SK-N-SH (cell line): ENCODE results near the gene ETS1. TPM values are rescaled to one million over a fixed set of nuclear protein-coding genes. Genes with fewer than 3 reads are reported as not detected.
A peak's percentile ranks its signal among the peaks of the same experiment; 100 is the strongest.

Source experiments
- CTCF ChIA-PET: fragments of 300-600, 350-600 bp; formaldehyde crosslinking; extraction: SDS; loops from one replicate; lab custom pipeline; 2021; lab: Yijun Ruan, JAX
- POLR2A ChIA-PET: fragments of 350-600 bp; sonication (Branson Sonifier 250); formaldehyde crosslinking; extraction: SDS; loops from one replicate; lab custom pipeline; 2020; ENCODE audit warnings: antibody characterized with exemption, inconsistent platforms; lab: Yijun Ruan, JAX
- DNase-seq: peaks from one replicate; pipeline ENCODE4 v3.0.0; 2012
- H2AFZ ChIP-seq: fragments of 200-600 bp; sonication (generic); 2 replicates; pipeline ENCODE4 v1.8.1; 2016; ENCODE audit warnings: antibody characterized with exemption, mild to moderate bottlenecking, low read depth
- H3F3A ChIP-seq: fragments of 200-600 bp; sonication (generic); replicated peaks from 2 replicates; pipeline ENCODE3; 2016; ENCODE audit warnings: antibody characterized with exemption, mild to moderate bottlenecking; ENCODE audit not compliant: insufficient read depth
- H3K27ac ChIP-seq, 2 experiments: fragments of 200-500 bp in 1 of 2; fragments of 200-600 bp in 1 of 2; sonication (Bioruptor generic) in 1 of 2; sonication (generic), shearing (Covaris generic) in 1 of 2; 2 replicates each; pipeline versions ENCODE4 v1.5.1 to v1.6.1; 2014 to 2016; ENCODE audit warnings: low read depth in 2 of 2, inconsistent platforms in 1 of 2, low read length in 1 of 2, mild to moderate bottlenecking in 1 of 2, mixed read lengths in 1 of 2
- H3K27me3 ChIP-seq: fragments of 200-600 bp; sonication (generic), shearing (Covaris generic); 2 replicates; pipeline ENCODE4 v1.6.1; 2016; ENCODE audit warnings: mixed run types; ENCODE audit not compliant: insufficient read depth
- H3K36me3 ChIP-seq, 2 experiments: fragments of 200-500 bp in 1 of 2; fragments of 200-600 bp in 1 of 2; sonication (Bioruptor generic) in 1 of 2; sonication (generic) in 1 of 2; replicated peaks in 1 of 2; 2 replicates each; pipeline versions ENCODE3 to v1.5.1; 2014 to 2016; ENCODE audit warnings: low read length in 1 of 2, mild to moderate bottlenecking in 1 of 2; ENCODE audit not compliant: insufficient read depth in 2 of 2, control insufficient read depth in 1 of 2
- H3K4me1 ChIP-seq, 2 experiments: fragments of 200-500 bp in 1 of 2; fragments of 200-600 bp in 1 of 2; sonication (Bioruptor generic) in 1 of 2; sonication (generic), shearing (Covaris generic) in 1 of 2; 2 replicates each; pipeline versions ENCODE4 v1.5.1 to v1.6.1; 2014 to 2016; ENCODE audit warnings: low read depth in 1 of 2, low read length in 1 of 2, mixed run types in 1 of 2; ENCODE audit not compliant: insufficient read depth in 2 of 2, control insufficient read depth in 1 of 2
- H3K4me2 ChIP-seq: fragments of 200-600 bp; sonication (generic), shearing (Covaris generic); 2 replicates; pipeline ENCODE4 v1.6.1; 2017; ENCODE audit warnings: mixed run types
- H3K4me3 ChIP-seq, 2 experiments: fragments of 200-500 bp in 1 of 2; fragments of 200-600 bp in 1 of 2; sonication (Bioruptor generic) in 1 of 2; sonication (generic), shearing (Covaris generic) in 1 of 2; 2 replicates each; pipeline versions ENCODE4 v1.5.1 to v1.8.1; 2014 to 2016; ENCODE audit warnings: low read depth in 2 of 2, inconsistent platforms in 1 of 2, low read length in 1 of 2, mild to moderate bottlenecking in 1 of 2, mixed read lengths in 1 of 2, moderate library complexity in 1 of 2
- H3K79me2 ChIP-seq: fragments of 200-600 bp; sonication (generic); 2 replicates; pipeline ENCODE4 v1.8.1; 2017; ENCODE audit warnings: mild to moderate bottlenecking; ENCODE audit not compliant: insufficient read depth
- H3K9ac ChIP-seq: fragments of 200-600 bp; sonication (generic); 2 replicates; pipeline ENCODE4 v1.6.1; 2017; ENCODE audit warnings: mixed run types
- H3K9me2 ChIP-seq: fragments of 200-600 bp; sonication (generic); 2 replicates; pipeline ENCODE4 v1.6.1; 2017; ENCODE audit warnings: mixed run types
- H3K9me3 ChIP-seq: fragments of 200-600 bp; sonication (generic); 2 replicates; pipeline ENCODE4 v1.6.1; 2017; ENCODE audit warnings: mixed run types, mild to moderate bottlenecking, moderate library complexity
- H4K20me1 ChIP-seq: fragments of 200-600 bp; sonication (generic); 2 replicates; pipeline ENCODE4 v1.6.1; 2017; ENCODE audit warnings: mild to moderate bottlenecking, mixed run types; ENCODE audit not compliant: insufficient read depth
- CHD2 ChIP-seq: fragments of 150-350 bp; IDR thresholded peaks from 2 replicates; pipeline ENCODE4 v1.6.1; 2018; ENCODE audit warnings: low read length; ENCODE audit not compliant: partially characterized antibody
- CTCF ChIP-seq: fragments of 200-600 bp; sonication (generic); IDR thresholded peaks from 2 replicates; pipeline ENCODE4 v1.6.1; 2017; ENCODE audit warnings: antibody characterized with exemption, mild to moderate bottlenecking, moderate library complexity
- ELF1 ChIP-seq: IDR thresholded peaks from 2 replicates; pipeline ENCODE4 v1.4.0; 2012
- FOSL2 ChIP-seq: IDR thresholded peaks from 2 replicates; pipeline ENCODE4 v1.4.0; 2012; ENCODE audit warnings: low read depth, mild to moderate bottlenecking, moderate library complexity, borderline replicate concordance
- FOXM1 ChIP-seq: IDR thresholded peaks from 2 replicates; pipeline ENCODE4 v1.4.0; 2012; ENCODE audit warnings: low read depth, mild to moderate bottlenecking
- GABPA ChIP-seq: IDR thresholded peaks from 2 replicates; pipeline ENCODE4 v1.4.0; 2012; ENCODE audit warnings: low read depth, mild to moderate bottlenecking
- GATA2 ChIP-seq: sonication (generic); formaldehyde crosslinking; IDR thresholded peaks from 2 replicates; pipeline ENCODE4 v1.5.0; 2020; ENCODE audit warnings: mild to moderate bottlenecking, missing genetic modification reagents
- IRF3 ChIP-seq: fragments of 150-350 bp; IDR thresholded peaks from 2 replicates; pipeline ENCODE4 v1.6.1; 2016; ENCODE audit warnings: mild to moderate bottlenecking, low read depth, low read length
- MEF2A ChIP-seq: IDR thresholded peaks from 2 replicates; pipeline ENCODE4 v1.4.0; 2012; ENCODE audit warnings: low read depth, borderline replicate concordance
- MXI1 ChIP-seq: IDR thresholded peaks from 2 replicates; pipeline ENCODE4 v1.6.1; 2012; ENCODE audit warnings: mild to moderate bottlenecking, low read depth, low read length, improper control_type of control experiment
- NFIC ChIP-seq: IDR thresholded peaks from 2 replicates; pipeline ENCODE4 v1.4.0; 2012; ENCODE audit warnings: borderline replicate concordance
- PBX3 ChIP-seq: IDR thresholded peaks from 2 replicates; pipeline ENCODE4; 2012
- RCOR1 ChIP-seq: fragments of 150-350 bp; IDR thresholded peaks from 2 replicates; pipeline ENCODE4 v1.6.1; 2017; ENCODE audit warnings: antibody characterized with exemption, low read length
- REST ChIP-seq: IDR thresholded peaks from 2 replicates; pipeline ENCODE4 v1.6.1; 2012; ENCODE audit warnings: mild to moderate bottlenecking, low read depth, low read length, moderate library complexity
- RFX5 ChIP-seq: IDR thresholded peaks from 2 replicates; pipeline ENCODE4 v1.6.1; 2012; ENCODE audit warnings: mild to moderate bottlenecking, improper control_type of control experiment, low read length
- TAF1 ChIP-seq: IDR thresholded peaks from 2 replicates; pipeline ENCODE4 v1.6.1; 2012; ENCODE audit warnings: low read depth, mild to moderate bottlenecking, low read length, moderate library complexity, borderline replicate concordance
- TCF12 ChIP-seq: IDR thresholded peaks from 2 replicates; pipeline ENCODE4 v1.4.0; 2012
- TEAD4 ChIP-seq: IDR thresholded peaks from 2 replicates; pipeline ENCODE4 v1.4.0; 2012; ENCODE audit warnings: mild to moderate bottlenecking, borderline replicate concordance; ENCODE audit not compliant: insufficient read depth
- USF2 ChIP-seq: fragments of 150-350 bp; IDR thresholded peaks from 2 replicates; pipeline ENCODE4 v1.6.1; 2017; ENCODE audit warnings: antibody characterized with exemption, low read length, low read depth, borderline replicate concordance
- YY1 ChIP-seq: IDR thresholded peaks from 2 replicates; pipeline ENCODE4 v1.4.0; 2012; ENCODE audit warnings: low read depth, mild to moderate bottlenecking
- WGBS: methylation state at CpG from one replicate; pipeline ENCODE4 v1.1.6; 2017; ENCODE audit warnings: low lambda C conversion rate; 5-methylcytosine and 5-hydroxymethylcytosine counted together
- polyA plus RNA-seq, 3 experiments: library from polyadenylated mRNA; depleted of rRNA; stranded (reverse); fragments of >200 nt; gene quantifications; 2 replicates each; pipeline ENCODE4 v1.2.3, GENCODE V29; 2012

The ETS1 gene
- polyA plus RNA-seq, 1 of the 3 experiments (the other 2 are of a cell fraction), result 14.5 TPM

GRCh38 chr11:128456566-128457268, 130.6 kb downstream of the ETS1 start:
- no peaks in the 10 kb centered on the region for H3K27me3 ChIP-seq
- H3K9ac ChIP-seq, result no peak overlapping the region
- H4K20me1 ChIP-seq, result no peaks in the 10 kb centered on the region
- peaks cover 8 to 34% of the 10 kb centered on the region in 2 experiments for H3K4me1 ChIP-seq
- H3K4me3 ChIP-seq, result no peak overlapping the region
- CTCF ChIA-PET, result interaction anchor here (0.8 to 2.0 kb wide), 3 partner anchors 63 to 300 kb away, joined by 3 to 5 read pairs (median 4); no protein-coding TSS in a partner anchor
- POLR2A ChIA-PET, result no interaction called here
- DNase-seq, result no peak
- H3K79me2 ChIP-seq, result peaks cover 15% of the 10 kb centered on the region; the same call in 1 of the 2 replicates
- H3K9me3 ChIP-seq, result no peaks in the 10 kb centered on the region
- no peaks in the 10 kb centered on the region for H3K9me2 ChIP-seq
- no peak overlapping the region for H3K4me2 ChIP-seq
- H2AFZ ChIP-seq, result no peak overlapping the region
- peaks cover 52% of the 10 kb centered on the region for H3F3A ChIP-seq
- peaks cover 36 to 39% of the 10 kb centered on the region in 2 experiments for H3K36me3 ChIP-seq
- WGBS, result 89% methylated on average over 6 of the region's 8 CpGs
- peak overlapping the region; percentile 91 to 99 for H3K27ac ChIP-seq
- no peak for TF ChIP-seq MXI1
- TF ChIP-seq GABPA, result no peak
- TF ChIP-seq REST, result no peak
- TF ChIP-seq GATA2 (CRISPR knock-in tag), result no peak
- no peak for TF ChIP-seq NFIC
- no peak for TF ChIP-seq CTCF
- TF ChIP-seq MEF2A, result no peak
- no peak for TF ChIP-seq TCF12
- TF ChIP-seq IRF3, result no peak
- TF ChIP-seq YY1, result no peak
- no peak for TF ChIP-seq CHD2
- no peak for TF ChIP-seq ELF1
- TF ChIP-seq TEAD4, result no peak
- no peak for TF ChIP-seq USF2
- TF ChIP-seq FOSL2, result no peak
- TF ChIP-seq TAF1, result no peak
- no peak for TF ChIP-seq FOXM1
- no peak for TF ChIP-seq RFX5
- no peak for TF ChIP-seq PBX3
- no peak for TF ChIP-seq RCOR1
